ENCODE results near the gene BCL11A. TPM values are rescaled to one million over a fixed set of nuclear protein-coding genes. Genes with fewer than 3 reads are reported as not detected.

The BCL11A gene
- polyA plus RNA-seq, 1 experiment: 0.60 TPM

DNA sequence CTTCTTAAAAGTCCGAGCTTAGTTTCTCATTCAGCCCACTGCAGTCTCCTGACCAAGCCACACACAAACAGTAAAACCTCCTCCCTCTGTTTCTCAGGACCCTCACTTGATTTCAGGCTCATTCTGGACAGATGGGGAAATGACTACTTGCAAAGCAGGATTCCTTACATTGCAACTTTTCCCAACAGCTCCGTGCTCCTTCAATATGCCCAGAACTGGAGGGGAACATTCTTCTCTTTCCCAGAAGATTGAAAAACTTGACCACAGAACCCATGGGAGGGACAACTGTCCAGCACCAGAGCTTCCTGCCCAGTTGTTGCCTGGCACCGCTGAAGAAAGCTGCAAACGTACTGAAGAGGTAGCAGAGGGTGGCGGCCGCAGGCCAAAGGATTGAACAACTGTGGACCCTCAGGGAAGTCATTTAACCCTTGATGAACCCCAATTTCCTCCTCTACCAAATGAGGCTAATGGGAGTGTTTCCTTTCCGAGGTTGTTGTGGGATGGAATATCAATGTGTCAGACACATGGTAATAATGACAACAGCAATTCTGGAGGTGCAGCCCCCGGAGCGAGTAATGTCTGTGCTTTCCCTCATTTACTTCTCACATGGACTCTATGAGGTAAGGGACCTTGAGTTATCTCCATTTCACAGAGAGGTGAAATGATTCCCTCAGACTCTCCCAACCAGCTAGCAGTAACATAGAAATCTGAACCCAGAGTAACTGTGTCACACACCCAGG, 25.0 kb downstream of the BCL11A start:
- DNase-seq (ENCODE audit: low read depth): no peak
- ChIA-PET POLR2A (interaction anchor here (0.6 to 1.9 kb wide), 3 partner anchors 9 to 1282 kb away, joined by 3 to 8 read pairs (median 3); no protein-coding TSS in a partner anchor), CTCF (interaction anchor here (0.9 to 1.6 kb wide), 6 partner anchors 13 to 88 kb away, joined by 3 to 5 read pairs (median 4); no protein-coding TSS in a partner anchor)
- H3K27me3 ChIP-seq (ENCODE audit: control insufficient read depth, insufficient read depth, low read length): no peaks in the 10 kb centered on the region
- no peaks in the 10 kb centered on the region for H3K36me3 ChIP-seq (ENCODE audit: control insufficient read depth, insufficient read depth, low read length)
- H3K4me3 ChIP-seq (ENCODE audit: low read depth, low read length): no peak overlapping the region
- TF ChIP-seq, protein P1, sequence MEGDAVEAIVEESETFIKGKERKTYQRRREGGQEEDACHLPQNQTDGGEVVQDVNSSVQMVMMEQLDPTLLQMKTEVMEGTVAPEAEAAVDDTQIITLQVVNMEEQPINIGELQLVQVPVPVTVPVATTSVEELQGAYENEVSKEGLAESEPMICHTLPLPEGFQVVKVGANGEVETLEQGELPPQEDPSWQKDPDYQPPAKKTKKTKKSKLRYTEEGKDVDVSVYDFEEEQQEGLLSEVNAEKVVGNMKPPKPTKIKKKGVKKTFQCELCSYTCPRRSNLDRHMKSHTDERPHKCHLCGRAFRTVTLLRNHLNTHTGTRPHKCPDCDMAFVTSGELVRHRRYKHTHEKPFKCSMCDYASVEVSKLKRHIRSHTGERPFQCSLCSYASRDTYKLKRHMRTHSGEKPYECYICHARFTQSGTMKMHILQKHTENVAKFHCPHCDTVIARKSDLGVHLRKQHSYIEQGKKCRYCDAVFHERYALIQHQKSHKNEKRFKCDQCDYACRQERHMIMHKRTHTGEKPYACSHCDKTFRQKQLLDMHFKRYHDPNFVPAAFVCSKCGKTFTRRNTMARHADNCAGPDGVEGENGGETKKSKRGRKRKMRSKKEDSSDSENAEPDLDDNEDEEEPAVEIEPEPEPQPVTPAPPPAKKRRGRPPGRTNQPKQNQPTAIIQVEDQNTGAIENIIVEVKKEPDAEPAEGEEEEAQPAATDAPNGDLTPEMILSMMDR (IDR thresholded peaks at IDR 0.05; ENCODE audit: insufficient read depth, low read depth, low read length): no peak

DNA sequence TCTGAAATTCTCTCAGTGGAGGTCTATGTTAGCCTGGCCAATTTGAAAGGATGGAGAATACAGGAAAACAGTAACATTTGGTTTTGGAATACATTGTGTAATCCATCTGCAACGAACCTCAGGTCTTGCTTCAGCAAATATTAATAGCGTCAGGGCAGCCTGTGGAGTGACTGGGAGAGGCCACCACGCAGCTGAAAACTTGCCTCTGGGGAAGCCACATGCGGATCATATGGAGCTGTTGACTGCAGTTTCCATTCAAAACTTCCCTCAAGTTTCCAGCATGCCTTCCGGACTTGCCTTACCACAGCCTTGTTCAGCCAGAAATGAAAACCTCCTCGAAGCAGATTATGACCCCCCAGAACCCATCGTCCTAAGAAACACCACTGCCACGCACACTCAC, 25.7 kb downstream of the BCL11A start:
- TF ChIP-seq, protein P1 (IDR thresholded peaks at IDR 0.05; ENCODE audit: insufficient read depth, low read depth, low read length): no peak
- DNase-seq (ENCODE audit: low read depth): no peak
- Histone ChIP-seq H3K36me3 (ENCODE audit: control insufficient read depth, insufficient read depth, low read length) (no peaks in the 10 kb centered on the region), H3K27me3 (ENCODE audit: control insufficient read depth, insufficient read depth, low read length) (no peaks in the 10 kb centered on the region), H3K4me3 (ENCODE audit: low read depth, low read length) (no peak overlapping the region)
- POLR2A ChIA-PET: interaction anchor here (0.6 to 1.9 kb wide), 3 partner anchors 9 to 1282 kb away, joined by 3 to 8 read pairs (median 3); no protein-coding TSS in a partner anchor
- CTCF ChIA-PET: interaction anchor here (1.1 to 3.2 kb wide), 7 partner anchors 11 to 88 kb away, joined by 3 to 11 read pairs (median 4); no protein-coding TSS in a partner anchor

DNA sequence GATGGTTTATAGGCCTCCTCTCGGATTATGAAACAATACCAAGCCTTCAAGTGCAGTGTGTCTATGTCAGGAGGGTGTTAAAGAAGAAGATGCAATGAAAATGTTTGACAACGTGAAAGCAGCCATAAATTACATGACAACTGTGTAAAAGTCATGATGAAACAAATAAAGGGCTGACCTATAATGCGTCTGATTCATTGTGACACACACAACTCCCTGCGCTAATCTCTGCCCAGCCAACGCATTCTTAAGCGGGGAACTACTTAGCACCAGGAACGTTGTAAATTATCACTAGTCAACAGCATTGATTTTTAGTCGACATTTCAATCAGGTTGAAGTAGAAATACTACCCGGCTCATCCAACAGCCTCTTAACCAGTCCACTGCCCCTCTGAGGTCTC, 26.8 kb downstream of the BCL11A start:
- TF ChIP-seq, protein P1 (IDR thresholded peaks at IDR 0.05; ENCODE audit: insufficient read depth, low read depth, low read length): no peak
- Histone ChIP-seq H3K4me3 (ENCODE audit: low read depth, low read length) (no peak overlapping the region), H3K27me3 (ENCODE audit: control insufficient read depth, insufficient read depth, low read length) (no peaks in the 10 kb centered on the region), H3K36me3 (ENCODE audit: control insufficient read depth, insufficient read depth, low read length) (no peaks in the 10 kb centered on the region)
- DNase-seq (ENCODE audit: low read depth): no peak
- ChIA-PET POLR2A (no interaction called here), CTCF (interaction anchor here (1.4 to 3.2 kb wide), 2 partner anchors 10 to 24 kb away, joined by 6 to 11 read pairs; no protein-coding TSS in a partner anchor)

DNA sequence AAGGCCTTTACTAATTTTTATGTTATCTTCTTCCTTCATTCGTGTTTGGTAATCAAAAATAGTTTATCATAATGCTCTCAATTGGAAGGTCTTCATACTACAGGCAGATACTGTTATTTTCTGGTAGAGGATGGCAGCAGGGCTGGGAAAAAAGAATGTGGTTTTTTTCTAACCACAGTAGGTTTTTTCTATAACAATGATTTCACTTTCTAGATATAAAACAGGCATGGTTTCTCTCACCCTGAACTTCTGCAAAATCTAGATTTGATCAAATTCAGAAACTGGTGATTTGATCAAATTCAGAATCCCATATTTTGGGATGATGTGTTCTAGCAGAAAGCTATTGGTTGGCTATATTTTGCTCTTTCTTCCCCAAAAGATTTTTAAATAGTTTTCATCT, 27.6 kb downstream of the BCL11A start:
- Histone ChIP-seq H3K36me3 (ENCODE audit: control insufficient read depth, insufficient read depth, low read length) (no peaks in the 10 kb centered on the region), H3K4me3 (ENCODE audit: low read depth, low read length) (no peak overlapping the region), H3K27me3 (ENCODE audit: control insufficient read depth, insufficient read depth, low read length) (no peaks in the 10 kb centered on the region)
- ChIA-PET CTCF (interaction anchor here (1.4 to 3.2 kb wide), 2 partner anchors 9 to 25 kb away, joined by 6 to 11 read pairs; no protein-coding TSS in a partner anchor), POLR2A (no interaction called here)
- TF ChIP-seq, protein P1 (IDR thresholded peaks at IDR 0.05; ENCODE audit: insufficient read depth, low read depth, low read length): no peak
- DNase-seq (ENCODE audit: low read depth): no peak

DNA sequence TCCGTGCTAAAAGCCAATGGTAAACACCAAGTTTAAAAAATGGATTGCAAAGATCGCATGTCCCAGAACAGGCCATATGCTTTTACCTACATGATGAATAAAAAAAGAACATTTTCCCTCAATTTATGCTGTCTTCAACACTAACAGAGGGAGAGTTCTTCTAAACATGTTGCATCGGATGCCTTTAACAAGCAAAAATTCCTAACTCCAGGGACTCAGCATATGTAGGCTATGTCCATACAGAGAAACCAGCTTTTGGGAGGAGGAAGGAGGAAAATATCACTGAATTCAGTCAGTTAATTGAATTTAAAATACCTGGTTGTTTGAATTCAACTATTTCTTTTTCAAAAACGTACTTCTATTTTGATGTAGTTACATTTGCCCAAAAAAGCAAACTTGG, 28.6 kb downstream of the BCL11A start:
- POLR2A ChIA-PET: no interaction called here
- Histone ChIP-seq H3K36me3 (ENCODE audit: control insufficient read depth, insufficient read depth, low read length) (no peaks in the 10 kb centered on the region), H3K4me3 (ENCODE audit: low read depth, low read length) (no peak overlapping the region), H3K27me3 (ENCODE audit: control insufficient read depth, insufficient read depth, low read length) (no peaks in the 10 kb centered on the region)
- TF ChIP-seq, protein P1 (IDR thresholded peaks at IDR 0.05; ENCODE audit: insufficient read depth, low read depth, low read length): no peak
- CTCF ChIA-PET: interaction anchor here (3.2 kb wide), 1 partner anchor 8 kb away, joined by 11 read pairs; no protein-coding TSS in a partner anchor
- no peak for DNase-seq (ENCODE audit: low read depth)
